A673 (cell line): Measurements from ENCODE around the gene ATG16L2. TPM values are rescaled to one million over a fixed set of nuclear protein-coding genes. Genes with fewer than 3 reads are reported as not detected.

Experiments
- BruUV-seq: library from RNA; stranded (reverse); fragments of 400-500 nt; replicated peaks from 2 replicates; lab custom pipeline; 2021; lab: Mats Ljungman, UMichigan
- CTCF ChIA-PET: fragments of 300-600 bp; sonication (Branson Sonifier 250); formaldehyde crosslinking; loops from one replicate; lab custom pipeline; 2022; ENCODE audit warnings: antibody characterized with exemption; lab: Charles Lee
- POLR2A ChIA-PET: fragments of 300-600 bp; sonication (Branson Sonifier 250); formaldehyde crosslinking; loops from one replicate; lab custom pipeline; 2022; ENCODE audit warnings: antibody characterized with exemption; ENCODE audit not compliant: low non-redundant PET; lab: Charles Lee
- DNase-seq: peaks from one replicate; pipeline ENCODE4 v3.0.0-alpha.2; 2015; ENCODE audit warnings: low spot score
- H3K27ac ChIP-seq: fragments of 200-600 bp; sonication (generic); 2 replicates; pipeline ENCODE4 v1.5.1; 2016; ENCODE audit warnings: mixed run types, low read depth, mild to moderate bottlenecking, mixed read lengths, antibody characterized with exemption, low read length; ENCODE audit not compliant: poor library complexity, severe bottlenecking
- H3K27me3 ChIP-seq: fragments of 200-600 bp; sonication (generic); replicated peaks from 2 replicates; pipeline ENCODE4 v1.6.1; 2017; ENCODE audit warnings: mixed run types, low read depth, mild to moderate bottlenecking, mixed read lengths, antibody characterized with exemption, low read length; ENCODE audit not compliant: insufficient read depth, poor library complexity
- H3K36me3 ChIP-seq: fragments of 200-600 bp; sonication (generic); 2 replicates; pipeline ENCODE4 v1.6.1; 2016; ENCODE audit warnings: mixed run types, mild to moderate bottlenecking, mixed read lengths, antibody characterized with exemption, low read length; ENCODE audit not compliant: insufficient read depth, poor library complexity, severe bottlenecking
- H3K4me1 ChIP-seq: fragments of 200-600 bp; sonication (generic); 2 replicates; pipeline ENCODE4 v1.6.1; 2017; ENCODE audit warnings: mixed run types, mild to moderate bottlenecking, mixed read lengths, antibody characterized with exemption, low read length; ENCODE audit not compliant: insufficient read depth, poor library complexity, severe bottlenecking
- H3K4me3 ChIP-seq: fragments of 200-600 bp; sonication (generic); 2 replicates; pipeline ENCODE4 v1.5.1; 2016; ENCODE audit warnings: low read depth, mixed run types, mild to moderate bottlenecking, mixed read lengths, low read length; ENCODE audit not compliant: poor library complexity, severe bottlenecking
- H3K9me3 ChIP-seq: fragments of 200-600 bp; sonication (generic); 2 replicates; pipeline ENCODE4 v1.6.1; 2016; ENCODE audit warnings: mixed run types, low read depth, mild to moderate bottlenecking, mixed read lengths, antibody characterized with exemption, low read length; ENCODE audit not compliant: poor library complexity, severe bottlenecking
- CTCF ChIP-seq: fragments of 300-800, 200-600 bp; sonication (generic); conservative IDR thresholded peaks from 2 replicates; pipeline ENCODE4 v1.5.1; 2017; ENCODE audit warnings: low read depth, mild to moderate bottlenecking, antibody characterized with exemption, low read length, moderate library complexity, mixed read lengths
- EZH2 ChIP-seq: fragments of 200-600 bp; sonication (generic); IDR thresholded peaks from 2 replicates; pipeline ENCODE4 v1.6.1; 2017; ENCODE audit warnings: borderline replicate concordance, low read depth, mild to moderate bottlenecking, mixed read lengths, antibody characterized with exemption, low read length; ENCODE audit not compliant: poor library complexity, severe bottlenecking
- intact Hi-C: fragments of 100-400 bp; cut with micrococcal nuclease; formaldehyde crosslinking; loops from one replicate; pipeline ENCODE4 v1.10.0; 2022; ENCODE audit not compliant: unreplicated experiment
- total RNA-seq: library from RNA; stranded (reverse); gene quantifications from 2 replicates; pipeline ENCODE4 v1.2.3, GENCODE V29; 2021

The ATG16L2 gene
- total RNA-seq, 1 experiment from 2014 or later = 8.6 TPM

- CTCF ChIA-PET = no interaction called here
Measured at GRCh38 chr11:72774499-72774898, 39.7 kb upstream of the ATG16L2 start.

GRCh38 chr11:72775288-72776110 lies 38.7 kb upstream of the ATG16L2 start:
- no peaks in the 10 kb centered on the region for H3K9me3 ChIP-seq
- TF ChIP-seq CTCF = no peak
- TF ChIP-seq EZH2 = no peak
- no TSS peak for BruUV-seq
- ChIA-PET POLR2A (interaction anchor here (0.6 kb wide), 1 partner anchor 45 kb away, joined by 10 read pairs; no protein-coding TSS in a partner anchor), CTCF (no interaction called here)
- no peaks in the 10 kb centered on the region for H3K27me3 ChIP-seq
- H3K4me1 ChIP-seq = peaks cover 12% of the 10 kb centered on the region
- DNase-seq = no peak
- intact Hi-C loops = no loop called here
- H3K4me3 ChIP-seq = no peak overlapping the region
- no peaks in the 10 kb centered on the region for H3K36me3 ChIP-seq
- H3K27ac ChIP-seq = no peak overlapping the region

More at GRCh38 chr11:72774499-72774898, 39.7 kb upstream of the ATG16L2 start:
- intact Hi-C loops = no loop called here
- Histone ChIP-seq H3K36me3 (no peaks in the 10 kb centered on the region), H3K27me3 (no peaks in the 10 kb centered on the region), H3K27ac (no peak overlapping the region), H3K4me1 (peaks cover 12% of the 10 kb centered on the region), H3K4me3 (no peak overlapping the region), H3K9me3 (no peaks in the 10 kb centered on the region)
- no peak for TF ChIP-seq CTCF
- POLR2A ChIA-PET = no interaction called here
- no peak for DNase-seq
- no TSS peak for BruUV-seq

- H3K9me3 ChIP-seq = no peaks in the 10 kb centered on the region
- no peak overlapping the region for H3K4me3 ChIP-seq
- H3K36me3 ChIP-seq = no peaks in the 10 kb centered on the region
- DNase-seq = no peak
- no peak for TF ChIP-seq EZH2
- no peak for TF ChIP-seq CTCF
- intact Hi-C loops = no loop called here
- CTCF ChIA-PET = no interaction called here
- POLR2A ChIA-PET = interaction anchor here (0.6 kb wide), 1 partner anchor 46 kb away, joined by 10 read pairs; no protein-coding TSS in a partner anchor
- no TSS peak for BruUV-seq
- H3K4me1 ChIP-seq = peaks cover 20% of the 10 kb centered on the region
- no peaks in the 10 kb centered on the region for H3K27me3 ChIP-seq
- H3K27ac ChIP-seq = no peak overlapping the region
Measured at GRCh38 chr11:72776117-72776843, 37.9 kb upstream of the ATG16L2 start.
